PC-9 (cell line): ENCODE data around the gene TANC1. TPM values are rescaled to one million over a fixed set of nuclear protein-coding genes. Genes with fewer than 3 reads are reported as not detected.

ENCODE experiments used
- BruUV-seq: library from RNA; stranded (reverse); fragments of 400-500 nt; replicated peaks from 2 replicates; lab custom pipeline; 2021; lab: Mats Ljungman, UMichigan
- CTCF ChIA-PET: fragments of 300-600 bp; sonication (Branson Sonifier 250); formaldehyde crosslinking; loops from one replicate; lab custom pipeline; 2022; ENCODE audit warnings: antibody characterized with exemption; lab: Charles Lee
- POLR2A ChIA-PET: fragments of 300-600 bp; sonication (Branson Sonifier 250); formaldehyde crosslinking; loops from one replicate; lab custom pipeline; 2022; ENCODE audit warnings: antibody characterized with exemption; ENCODE audit not compliant: unreplicated experiment; lab: Charles Lee
- DNase-seq, 2 experiments: peaks; one replicate each; pipeline versions ENCODE4 v3.0.0 to v3.0.0-alpha.2; 2015 to 2022; ENCODE audit warnings: mixed read lengths in 1 of 2
- H2AFZ ChIP-seq: fragments of 200-600 bp; sonication (generic); 2 replicates; pipeline ENCODE4 v1.8.1; 2017; ENCODE audit warnings: antibody characterized with exemption
- H3F3A ChIP-seq: fragments of 200-600 bp; sonication (generic); 2 replicates; pipeline ENCODE4 v1.8.1; 2017; ENCODE audit warnings: antibody characterized with exemption, mild to moderate bottlenecking, low read depth; ENCODE audit not compliant: insufficient read depth
- H3K27ac ChIP-seq: fragments of 200-600 bp; sonication (generic); 2 replicates; pipeline ENCODE4 v1.6.1; 2016; ENCODE audit warnings: mixed run types
- H3K27me3 ChIP-seq: fragments of 200-600 bp; sonication (generic); 2 replicates; pipeline ENCODE4 v1.6.1; 2016; ENCODE audit warnings: low read depth, mixed run types; ENCODE audit not compliant: insufficient read depth
- H3K36me3 ChIP-seq: fragments of 200-600 bp; sonication (generic); 2 replicates; pipeline ENCODE4 v1.6.1; 2016; ENCODE audit warnings: low read depth, mixed run types
- H3K4me1 ChIP-seq: fragments of 200-600 bp; sonication (generic); replicated peaks from 2 replicates; pipeline ENCODE4 v1.6.1; 2016; ENCODE audit warnings: mixed run types; ENCODE audit not compliant: insufficient read depth
- H3K4me2 ChIP-seq: fragments of 200-600 bp; sonication (generic); 2 replicates; pipeline ENCODE4 v1.6.1; 2017; ENCODE audit warnings: mixed run types
- H3K4me3 ChIP-seq: fragments of 200-600 bp; sonication (generic); 2 replicates; pipeline ENCODE4 v1.6.1; 2016; ENCODE audit warnings: mixed run types
- H3K79me2 ChIP-seq: fragments of 200-600 bp; sonication (generic); 2 replicates; pipeline ENCODE4 v1.6.1; 2017; ENCODE audit warnings: low read depth, mixed run types
- H3K9me2 ChIP-seq: fragments of 200-600 bp; sonication (generic); 2 replicates; pipeline ENCODE4 v1.8.1; 2017; ENCODE audit warnings: mild to moderate bottlenecking; ENCODE audit not compliant: insufficient read depth
- H3K9me3 ChIP-seq: fragments of 200-600 bp; sonication (generic); 2 replicates; pipeline ENCODE4 v1.8.1; 2016; ENCODE audit warnings: low read depth; ENCODE audit not compliant: insufficient read depth
- H4K20me1 ChIP-seq: fragments of 200-600 bp; sonication (generic); 2 replicates; pipeline ENCODE4 v1.8.1; 2017; ENCODE audit not compliant: insufficient read depth
- CTCF ChIP-seq: fragments of 200-600 bp; sonication (generic); conservative IDR thresholded peaks from 2 replicates; pipeline ENCODE4 v1.6.1; 2017; ENCODE audit warnings: mixed run types, antibody characterized with exemption, mild to moderate bottlenecking, moderate library complexity
- EZH2 ChIP-seq: fragments of 200-600 bp; sonication (generic); IDR thresholded peaks from 2 replicates; pipeline ENCODE4 v1.8.0; 2017; ENCODE audit warnings: antibody characterized with exemption, low read depth
- intact Hi-C: fragments of 100-400 bp; cut with micrococcal nuclease; formaldehyde crosslinking; loops from one replicate; pipeline ENCODE4 v1.10.0; 2022; ENCODE audit not compliant: unreplicated experiment
- total RNA-seq: library from RNA; stranded (reverse); gene quantifications from 2 replicates; pipeline ENCODE4 v1.2.3, GENCODE V29; 2021

The TANC1 gene
- total RNA-seq, 1 experiment from 2014 or later: 26.0 TPM

- no peak for DNase-seq
- Histone ChIP-seq H4K20me1 (0 out of 2 replicates have a peak, but pooled peaks cover 2% of the 10 kb centered on the region), H3K9me2 (no peaks in the 10 kb centered on the region), H3K4me3 (no peak overlapping the region), H3K79me2 (peaks cover 20% of the 10 kb centered on the region; the same call in 1 of the 2 replicates), H2AFZ (no peak overlapping the region), H3F3A (no peaks in the 10 kb centered on the region), H3K4me2 (no peak overlapping the region), H3K27me3 (no peaks in the 10 kb centered on the region), H3K27ac (no peak overlapping the region), H3K9me3 (peaks cover 15% of the 10 kb centered on the region), H3K4me1 (no peaks in the 10 kb centered on the region), H3K36me3 (peaks cover 9% of the 10 kb centered on the region; the same call in 1 of the 2 replicates)
- intact Hi-C loops: no loop called here
- TF ChIP-seq CTCF (no peak), EZH2 (no peak)
- CTCF ChIA-PET: no interaction called here
- POLR2A ChIA-PET: no interaction called here
- BruUV-seq: no TSS peak
Measured at GRCh38 chr2:159013103-159013502, 44.7 kb downstream of the TANC1 start.

GRCh38 chr2:159015174-159015573 is 46.7 kb downstream of the TANC1 start:
- H3K27ac ChIP-seq: no peak overlapping the region
- 0 out of 2 replicates have a peak, but pooled peaks cover 7% of the 10 kb centered on the region for H3K79me2 ChIP-seq
- H3K36me3 ChIP-seq: peaks cover 9% of the 10 kb centered on the region; the same call in 1 of the 2 replicates
- POLR2A ChIA-PET: no interaction called here
- H3K4me2 ChIP-seq: no peak overlapping the region
- H3F3A ChIP-seq: no peaks in the 10 kb centered on the region
- H3K27me3 ChIP-seq: no peaks in the 10 kb centered on the region
- BruUV-seq: no TSS peak
- H3K9me2 ChIP-seq: no peaks in the 10 kb centered on the region
- no peaks in the 10 kb centered on the region for H3K4me1 ChIP-seq
- DNase-seq: no peak
- H4K20me1 ChIP-seq: no peaks in the 10 kb centered on the region
- no peak overlapping the region for H2AFZ ChIP-seq
- no peak overlapping the region for H3K4me3 ChIP-seq
- TF ChIP-seq EZH2 (no peak), CTCF (no peak)
- H3K9me3 ChIP-seq: peaks cover 15% of the 10 kb centered on the region
- CTCF ChIA-PET: no interaction called here
- intact Hi-C loops: no loop called here

- Histone ChIP-seq H3F3A (no peaks in the 10 kb centered on the region), H3K4me3 (no peak overlapping the region), H3K79me2 (0 out of 2 replicates have a peak, but pooled peaks cover 7% of the 10 kb centered on the region), H3K27me3 (no peaks in the 10 kb centered on the region), H2AFZ (no peak overlapping the region), H3K27ac (no peak overlapping the region), H3K4me1 (no peaks in the 10 kb centered on the region), H3K9me3 (peaks cover 15% of the 10 kb centered on the region), H3K9me2 (no peaks in the 10 kb centered on the region), H4K20me1 (no peaks in the 10 kb centered on the region), H3K36me3 (peaks cover 9% of the 10 kb centered on the region; the same call in 1 of the 2 replicates), H3K4me2 (no peak overlapping the region)
- TF ChIP-seq EZH2 (no peak), CTCF (no peak)
- ChIA-PET CTCF (no interaction called here), POLR2A (no interaction called here)
- BruUV-seq: no TSS peak
- no peak for DNase-seq
- intact Hi-C loops: no loop called here
Measured at GRCh38 chr2:159015823-159016222, 47.4 kb downstream of the TANC1 start.
